Upper lobe of left lung (tissue), 4 donors: ENCODE results near the gene FLOT1.

ENCODE experiments used
- CTCF ChIP-seq, 6 experiments: fragments of 450-650 bp in 4 of 6; fragments of 200-600 bp in 2 of 6; sonication (generic) in 2 of 6; IDR thresholded peaks; one replicate each; pipeline ENCODE4 v1.5.1; 2016 to 2019; ENCODE audit warnings: antibody characterized with exemption in 6 of 6
- EP300 ChIP-seq, 4 donors: sonication (generic); formaldehyde crosslinking; IDR thresholded peaks; one replicate each; pipeline ENCODE4 v1.5.1; 2017; ENCODE audit warnings: antibody characterized with exemption in 4 of 4, control low read depth in 2 of 4
- POLR2A ChIP-seq, 4 donors: fragments of 450-650 bp; IDR thresholded peaks; one replicate each; pipeline ENCODE4 v1.5.1; 2016 to 2017; ENCODE audit warnings: antibody characterized with exemption in 4 of 4, mild to moderate bottlenecking in 2 of 4
- POLR2AphosphoS5 ChIP-seq, 2 donors: sonication (generic); formaldehyde crosslinking; IDR thresholded peaks; one replicate each; pipeline ENCODE4 v1.5.1; 2017; ENCODE audit warnings: antibody characterized with exemption in 2 of 2

- TF ChIP-seq CTCF (IDR thresholded peaks at IDR 0.05), result no peak
- no peak for TF ChIP-seq EP300 (IDR thresholded peaks at IDR 0.05)
- no peak for TF ChIP-seq POLR2A (IDR thresholded peaks at IDR 0.05)
- no peak for TF ChIP-seq POLR2AphosphoS5 (IDR thresholded peaks at IDR 0.05)
Measured at GRCh38 chr6:30696432-30696831, 46.1 kb downstream of the FLOT1 start.
